PFSK-1 (cell line): ENCODE data around the gene CHRNA1.

Experiments used
- POLR2AphosphoS5 ChIP-seq: IDR thresholded peaks from 2 replicates; pipeline ENCODE4 v1.6.1; 2012; ENCODE audit warnings: low read depth, mild to moderate bottlenecking, control low read depth, low read length, moderate library complexity
- SIN3A ChIP-seq: IDR thresholded peaks from 2 replicates; pipeline ENCODE4 v1.6.1; 2012; ENCODE audit warnings: mild to moderate bottlenecking, low read length, moderate library complexity, borderline replicate concordance; ENCODE audit not compliant: insufficient read depth

DNA sequence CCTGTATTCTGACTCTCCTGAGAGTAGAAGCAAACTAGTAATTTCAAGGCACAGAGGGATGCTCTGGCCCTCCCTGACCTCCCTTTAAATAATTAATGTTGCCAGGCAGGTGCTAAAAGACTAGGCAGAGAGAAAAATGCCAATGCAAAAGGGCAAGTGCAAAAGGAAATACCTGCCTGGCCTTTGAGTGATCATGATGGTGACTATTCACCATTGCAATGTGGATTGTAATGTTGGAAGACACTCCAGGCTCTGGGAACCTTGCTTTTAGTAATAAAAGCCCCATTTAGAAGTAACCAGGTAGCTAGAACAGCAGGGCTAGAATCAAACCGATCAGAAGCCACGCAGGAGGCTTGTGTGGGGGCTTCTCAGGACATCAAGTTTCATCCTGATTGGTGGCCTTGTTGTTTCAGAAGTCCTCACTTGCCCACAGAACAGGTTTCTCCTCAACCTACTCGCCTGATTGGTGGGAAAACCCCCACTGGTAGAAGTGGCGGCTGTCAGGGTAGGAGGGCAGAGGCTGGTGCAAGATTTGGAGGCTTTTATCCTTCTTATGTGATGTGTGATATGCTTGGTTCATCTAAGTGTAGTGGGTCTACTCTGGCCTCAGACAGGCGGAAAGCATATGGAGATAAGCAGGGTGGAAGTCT lies 16.0 kb upstream of the CHRNA1 start:
- TF ChIP-seq POLR2AphosphoS5 = no peak
- TF ChIP-seq SIN3A = no peak
